AG20443 (cell line): ENCODE results near the gene SGIP1.
A peak's percentile ranks its signal among the peaks of the same experiment; 100 is the strongest.

Experiments used
- DNase-seq: peaks from one replicate; pipeline ENCODE4 v3.0.0; 2012; ENCODE audit warnings: low spot score, mixed read lengths

SGIP1 gene

DNA sequence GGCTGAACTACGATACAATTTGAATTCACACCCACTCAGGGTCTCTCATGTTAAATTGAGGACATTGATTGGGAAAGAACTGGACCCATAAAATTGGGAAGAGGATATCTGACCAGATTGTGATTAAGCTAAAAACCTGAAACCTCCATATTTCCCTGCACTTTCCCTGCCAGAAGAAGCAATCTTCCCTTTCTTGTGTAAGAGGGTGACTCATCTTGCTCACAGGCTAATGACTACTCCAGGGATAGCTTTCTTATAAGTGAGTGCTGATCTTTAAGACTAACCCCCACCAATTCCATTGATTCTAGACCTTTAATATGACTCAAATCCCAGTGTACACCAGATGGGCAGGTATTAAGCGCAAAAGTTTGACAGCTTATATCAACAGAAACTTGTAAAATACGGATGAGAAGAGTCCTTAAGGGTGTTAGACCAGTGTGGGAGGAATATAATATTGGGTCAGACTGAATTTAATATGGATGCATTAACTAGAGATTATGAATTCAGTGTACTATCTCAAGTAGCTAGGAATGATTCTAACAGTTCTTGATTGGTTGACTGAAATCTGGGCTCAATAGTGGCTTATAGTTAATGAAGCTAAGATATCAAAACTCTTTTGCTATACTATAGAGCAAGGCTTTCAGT is 12.1 kb upstream of the SGIP1 start:
- peak; percentile 75 for DNase-seq

GRCh38 chr1:66523562-66523961 is 10.4 kb upstream of the SGIP1 start:
- DNase-seq, result no peak

DNA sequence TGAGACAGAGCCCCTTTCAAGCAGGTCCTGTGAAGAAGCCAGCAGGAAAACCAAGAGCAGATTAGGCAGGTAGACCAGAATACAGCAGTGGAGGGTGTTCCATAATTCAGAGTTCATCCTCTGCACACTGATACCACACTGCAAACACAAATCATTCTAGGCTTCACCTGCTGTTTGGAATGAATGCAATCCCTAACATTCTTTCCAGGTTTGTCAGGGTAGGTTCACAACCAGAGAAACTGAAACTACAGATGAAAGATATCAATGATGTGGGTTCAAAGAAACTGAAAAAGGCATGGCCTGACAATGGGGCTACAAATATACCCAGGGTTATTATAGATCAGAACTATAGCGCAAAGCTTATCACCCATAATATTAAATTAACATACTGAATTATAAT is 8.9 kb upstream of the SGIP1 start:
- DNase-seq, result no peak

DNA sequence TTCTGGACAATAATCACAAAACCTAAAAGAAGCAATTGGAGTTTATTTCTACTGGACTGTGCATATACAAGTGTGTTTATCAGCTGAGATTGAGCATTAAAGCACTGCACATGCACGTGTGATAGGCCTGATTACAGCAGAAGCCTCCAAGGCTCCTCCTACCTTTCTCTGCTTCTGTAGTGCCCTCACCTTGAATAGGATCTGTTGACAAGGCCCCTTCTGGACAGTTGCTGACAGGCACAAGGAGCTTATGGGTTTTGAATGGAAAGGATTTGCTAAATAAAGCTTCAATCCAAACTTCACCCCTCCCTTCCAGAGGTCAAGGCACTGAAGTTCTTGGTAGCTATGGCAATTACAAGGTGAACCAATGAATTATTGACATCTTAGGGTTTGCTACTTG is 7.9 kb upstream of the SGIP1 start:
- no peak for DNase-seq

GRCh38 chr1:66526991-66527390 is 7.0 kb upstream of the SGIP1 start:
- DNase-seq, result no peak

DNA sequence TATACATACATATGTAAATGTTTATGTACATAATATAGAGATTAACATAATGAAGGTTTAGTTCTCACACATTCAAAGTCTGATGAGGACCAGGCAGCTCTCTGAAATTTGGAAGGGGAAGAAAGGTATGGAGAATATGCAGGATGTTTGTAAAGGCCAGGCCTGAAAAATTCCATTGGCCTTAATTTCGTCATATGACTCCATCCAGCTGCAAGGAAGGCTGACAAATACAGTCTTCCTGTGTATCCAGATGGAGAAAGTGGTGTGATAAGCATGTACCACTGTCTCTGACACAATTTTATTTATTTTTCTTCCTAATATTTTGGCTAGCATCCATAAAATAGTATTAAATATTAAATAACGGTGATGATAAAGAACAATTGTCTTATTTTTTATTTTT is 6.3 kb upstream of the SGIP1 start:
- peak; percentile 46 for DNase-seq

DNA sequence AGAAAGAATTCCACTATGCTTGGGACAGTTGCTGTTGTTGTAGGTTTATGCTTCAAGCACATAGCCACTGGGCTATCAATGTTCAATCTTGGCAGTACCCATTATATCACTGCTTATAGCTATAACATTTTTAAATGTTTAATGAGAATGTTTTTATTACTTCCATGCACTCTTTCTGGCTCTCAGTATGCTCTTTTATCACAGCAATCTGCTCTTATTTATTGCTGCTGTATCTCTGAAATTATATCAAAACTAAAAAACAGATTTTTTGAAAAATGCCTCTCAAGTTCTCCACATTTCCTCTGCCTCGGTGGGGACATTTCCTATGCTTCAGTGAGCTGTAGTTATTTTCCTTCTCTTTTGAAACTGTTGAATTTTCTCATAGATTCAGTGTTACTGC is 5.4 kb upstream of the SGIP1 start:
- no peak for DNase-seq

DNA sequence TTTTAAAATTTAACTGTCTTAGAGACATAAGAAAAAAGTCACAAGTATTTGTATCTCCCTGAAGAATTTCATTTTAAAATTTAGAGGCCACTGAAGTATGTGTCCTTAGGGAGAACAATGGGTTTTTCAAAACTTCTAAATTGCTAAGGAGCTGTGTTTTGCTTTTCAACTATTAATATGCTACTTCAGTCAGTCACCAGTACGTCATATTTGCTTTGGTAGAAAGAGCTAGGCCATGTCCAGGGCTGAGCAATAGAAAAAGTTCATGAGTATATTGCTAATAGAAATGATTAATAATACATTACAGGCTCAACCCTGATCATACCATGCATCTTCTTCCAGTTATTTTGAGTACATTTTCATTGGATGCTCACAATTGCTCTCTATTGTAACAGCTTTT is 1.7 kb upstream of the SGIP1 start:
- DNase-seq, result no peak

- peak; percentile 63 for DNase-seq
These were observed 862 bp upstream of the SGIP1 start for GRCh38 chr1:66532798-66533783.

DNA sequence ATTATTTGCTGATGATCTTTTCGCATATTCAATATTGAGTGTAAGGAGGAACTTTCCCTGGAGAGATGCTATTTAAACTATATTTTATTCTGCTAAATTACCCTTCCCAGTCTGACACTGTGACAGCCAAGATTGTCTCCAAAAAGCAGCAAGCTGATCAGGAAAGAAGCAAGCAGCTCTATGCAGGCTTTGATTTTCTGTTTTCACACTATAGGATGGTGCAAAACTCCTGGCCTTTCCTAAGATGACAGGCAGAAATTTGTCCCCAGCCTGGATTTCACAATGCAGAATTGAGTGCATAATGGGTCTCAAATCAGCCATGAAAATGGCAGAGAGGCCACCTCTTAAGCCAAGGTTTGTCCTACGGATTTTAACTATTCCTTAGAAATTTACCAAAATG is 1.1 kb downstream of the SGIP1 start:
- DNase-seq, result no peak

DNA sequence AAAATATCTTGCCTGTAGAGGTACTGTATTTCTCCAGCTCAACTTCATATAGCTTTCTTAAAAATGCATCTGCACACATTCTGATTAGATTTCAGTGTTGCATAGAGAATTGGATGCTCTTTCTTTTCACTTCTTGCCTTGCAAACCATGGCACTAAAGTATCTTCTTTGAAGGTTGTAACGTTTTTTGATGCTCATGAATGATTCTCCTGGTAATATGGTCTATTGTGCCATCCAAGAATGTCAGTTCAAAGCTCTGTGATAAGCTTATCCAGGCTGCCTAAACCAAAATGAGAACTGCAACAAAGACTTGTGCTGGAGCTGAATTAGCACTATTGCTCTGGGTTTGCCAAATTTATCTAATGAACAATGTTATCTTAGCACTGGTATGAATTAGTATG is 1.9 kb downstream of the SGIP1 start:
- no peak for DNase-seq

GRCh38 chr1:66537718-66538117 is 3.8 kb downstream of the SGIP1 start:
- DNase-seq, result no peak

- no peak for DNase-seq
These were observed 5.5 kb downstream of the SGIP1 start for GRCh38 chr1:66539491-66539890.

DNA sequence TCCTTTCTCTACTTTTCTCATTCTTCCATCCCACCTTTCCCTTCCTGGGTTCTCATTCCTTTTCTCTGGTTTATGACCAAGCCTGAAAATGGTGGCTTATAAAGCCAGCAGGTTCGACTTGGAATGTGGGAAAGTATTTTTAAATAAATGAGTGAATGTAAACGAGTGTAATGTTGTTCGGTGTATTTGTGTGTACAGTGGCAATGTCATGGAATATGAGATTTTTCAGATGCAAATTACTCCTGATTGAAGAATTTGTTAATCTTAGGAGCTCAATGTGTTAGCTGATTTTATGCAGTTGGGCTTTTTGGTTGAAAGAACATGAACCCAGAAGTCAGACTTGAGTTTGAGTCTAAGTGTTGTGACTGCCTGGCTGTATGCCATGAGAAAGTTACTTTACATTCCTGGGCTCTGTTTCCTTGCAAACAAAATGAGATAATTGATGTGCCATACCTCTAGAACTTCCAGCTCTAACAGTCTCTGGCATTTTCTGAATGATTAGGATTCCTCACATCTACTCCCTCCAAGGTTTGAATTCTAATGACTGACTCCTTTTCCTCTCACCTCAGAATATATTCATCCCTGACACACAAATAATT is 6.6 kb downstream of the SGIP1 start:
- DNase-seq, result no peak

- DNase-seq, result no peak
These were observed 8.4 kb downstream of the SGIP1 start for GRCh38 chr1:66542314-66542713.

DNA sequence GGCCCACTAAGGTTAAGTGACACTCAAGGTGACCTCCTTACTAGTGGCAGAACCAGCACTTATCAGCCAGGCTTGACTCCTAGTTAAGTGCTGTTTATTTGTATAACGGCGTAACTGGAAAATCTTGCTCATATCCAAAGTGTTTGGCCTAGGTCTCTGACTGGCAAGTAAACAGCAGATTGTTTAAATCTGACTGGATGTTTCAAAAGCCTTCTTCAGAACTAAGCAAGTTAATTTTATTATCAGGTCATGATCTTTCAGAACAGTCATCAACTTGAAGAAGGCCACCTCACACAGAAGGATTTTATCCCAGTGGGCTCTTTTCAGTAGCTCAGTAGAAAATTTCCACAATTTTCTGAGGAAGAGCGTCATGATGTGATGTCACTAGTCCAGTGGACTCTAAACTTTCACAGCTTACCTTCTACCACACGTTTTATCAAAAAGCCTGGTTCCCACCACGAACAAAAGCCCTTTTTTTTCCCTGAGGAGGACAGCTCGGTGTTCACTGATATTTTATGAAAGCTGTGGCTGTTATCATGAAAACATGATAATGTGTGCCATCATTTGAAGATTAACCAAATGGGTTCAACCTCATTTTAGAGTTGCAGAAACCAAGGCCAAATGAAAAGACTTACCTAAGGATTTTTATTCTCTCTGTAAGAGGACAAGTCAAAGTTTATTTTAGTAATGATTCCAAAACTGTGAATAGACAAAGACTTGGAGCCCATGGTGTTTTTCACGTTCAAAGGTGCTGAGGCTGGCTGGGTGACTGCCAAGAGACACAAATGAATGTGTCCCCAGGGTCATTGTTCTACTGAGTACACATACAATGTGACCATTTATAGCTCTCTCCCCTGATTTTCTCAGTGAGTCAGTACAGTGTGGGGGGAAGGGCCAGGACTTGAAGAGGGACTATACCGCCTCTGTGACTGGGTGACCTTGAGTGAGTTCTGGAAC is 9.1 kb downstream of the SGIP1 start:
- DNase-seq, result peak; percentile 13

- no peak for DNase-seq
These were observed 12.3 kb downstream of the SGIP1 start for GRCh38 chr1:66546047-66546810.

DNA sequence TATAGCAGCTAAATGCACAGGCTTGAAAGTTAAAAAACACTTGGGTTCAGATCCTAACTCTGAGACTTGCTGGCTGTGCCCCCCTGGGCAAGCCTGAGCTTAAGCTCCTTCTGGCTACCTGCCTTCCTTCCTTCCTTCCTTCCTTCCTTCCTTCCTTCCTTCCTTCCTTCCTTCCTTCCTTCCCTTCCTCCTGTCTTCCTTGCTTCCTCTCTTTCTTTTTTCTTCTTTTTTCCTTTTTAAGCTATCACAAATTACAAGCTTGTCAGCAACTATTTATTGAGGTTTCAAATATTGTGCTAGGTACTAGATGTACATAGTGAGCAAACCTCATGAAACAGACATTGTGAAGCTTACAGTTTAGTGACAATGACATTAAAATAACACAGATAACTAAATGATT is 15.1 kb downstream of the SGIP1 start:
- DNase-seq, result no peak

GRCh38 chr1:66550243-66550642 is 16.3 kb downstream of the SGIP1 start:
- DNase-seq, result no peak

GRCh38 chr1:66552287-66552686 is 18.3 kb downstream of the SGIP1 start:
- no peak for DNase-seq

- DNase-seq, result no peak
These were observed 18.9 kb downstream of the SGIP1 start for GRCh38 chr1:66552829-66553228.
